H1 (cell line): ENCODE measurements around the gene RSAD2. TPM values are rescaled to one million over a fixed set of nuclear protein-coding genes. Genes with fewer than 3 reads are reported as not detected.

Experiments used
- CTCF ChIA-PET: fragments of 300-600 bp; sonication (Branson Sonifier 250); formaldehyde crosslinking; loops from one replicate; lab custom pipeline; 2021; ENCODE audit not compliant: partially characterized antibody; lab: Charles Lee
- POLR2A ChIA-PET: fragments of 300-600 bp; sonication (Branson Sonifier 250); formaldehyde crosslinking; loops from one replicate; lab custom pipeline; 2021; ENCODE audit warnings: inconsistent platforms; ENCODE audit not compliant: partially characterized antibody; lab: Charles Lee
- DNase-seq, 2 experiments: peaks; one replicate each; pipeline versions ENCODE4 v3.0.0 to v3.0.0-alpha.2; 2010 to 2022; ENCODE audit warnings: low spot score in 2 of 2, low read depth in 1 of 2, mixed read lengths in 1 of 2
- FAIRE-seq: peaks from 2 replicates; lab custom pipeline; 2011; peaks lifted over from hg19 to GRCh38; lab: Jason Lieb, UNC
- H2AFZ ChIP-seq: 2 replicates; pipeline ENCODE4 v1.8.1; 2012; ENCODE audit warnings: low read length, inconsistent platforms
- H2AK5ac ChIP-seq: 2 replicates; pipeline ENCODE4 v1.6.1; 2013; ENCODE audit warnings: low read depth, low read length
- H2BK120ac ChIP-seq: replicated peaks from 2 replicates; pipeline ENCODE3; 2013; ENCODE audit warnings: low read depth, low read length, inconsistent platforms
- H2BK12ac ChIP-seq: 2 replicates; pipeline ENCODE4 v1.6.1; 2013; ENCODE audit warnings: low read depth, low read length
- H2BK15ac ChIP-seq: 2 replicates; pipeline ENCODE4 v1.6.1; 2013; ENCODE audit warnings: low read length
- H2BK20ac ChIP-seq: 2 replicates; pipeline ENCODE4 v1.6.1; 2013; ENCODE audit warnings: low read length
- H2BK5ac ChIP-seq: 2 replicates; pipeline ENCODE4 v1.6.1; 2013; ENCODE audit warnings: low read depth, low read length
- H3K14ac ChIP-seq: 2 replicates; pipeline ENCODE4 v1.6.1; 2013; ENCODE audit warnings: inconsistent platforms; ENCODE audit not compliant: insufficient read length
- H3K18ac ChIP-seq: 2 replicates; pipeline ENCODE4 v1.6.1; 2013; ENCODE audit warnings: low read length; ENCODE audit errors: extremely low read depth
- H3K23ac ChIP-seq: 2 replicates; pipeline ENCODE4 v1.6.1; 2013; ENCODE audit warnings: inconsistent platforms; ENCODE audit not compliant: insufficient read length
- H3K23me2 ChIP-seq: 2 replicates; pipeline ENCODE4 v1.6.1; 2013; ENCODE audit warnings: low read depth, low read length
- H3K27ac ChIP-seq: 2 replicates; pipeline ENCODE4 v1.6.1; 2011; ENCODE audit warnings: low read depth, low read length, inconsistent platforms
- H3K27me3 ChIP-seq, 4 experiments: replicated peaks in 1 of 4; 1 replicate in 1 of 4; 2 replicates in 3 of 4; pipeline versions ENCODE4 v1.6.1 to v1.8.1; 2011 to 2013; ENCODE audit warnings: low read length in 3 of 4, mild to moderate bottlenecking in 3 of 4, inconsistent platforms in 2 of 4, mixed read lengths in 2 of 4, moderate library complexity in 1 of 4; ENCODE audit not compliant: control insufficient read depth in 3 of 4, insufficient read depth in 3 of 4; ENCODE audit errors: extremely low read depth in 1 of 4
- H3K36me3 ChIP-seq, 4 experiments: 2 replicates each; pipeline versions ENCODE4 v1.6.1 to v1.8.1; 2011 to 2013; ENCODE audit warnings: mild to moderate bottlenecking in 4 of 4, low read length in 3 of 4, moderate library complexity in 2 of 4, control low read depth in 1 of 4, inconsistent platforms in 1 of 4; ENCODE audit not compliant: insufficient read depth in 4 of 4, control insufficient read depth in 2 of 4
- H3K4ac ChIP-seq: replicated peaks from 2 replicates; pipeline ENCODE3; 2013; ENCODE audit warnings: low read length, low read depth, mixed read lengths, inconsistent platforms; ENCODE audit not compliant: insufficient read length
- H3K4me1 ChIP-seq, 4 experiments: replicated peaks in 1 of 4; 1 replicate in 1 of 4; 2 replicates in 3 of 4; pipeline versions ENCODE4 v1.6.1 to v1.8.1; 2011 to 2013; ENCODE audit warnings: low read length in 3 of 4, inconsistent platforms in 2 of 4, mixed read lengths in 1 of 4; ENCODE audit not compliant: insufficient read depth in 4 of 4, control insufficient read depth in 3 of 4
- H3K4me2 ChIP-seq, 2 experiments: 2 replicates each; pipeline versions ENCODE4 v1.6.1 to v1.8.1; 2011 to 2013; ENCODE audit warnings: low read depth in 2 of 2, low read length in 2 of 2, control low read depth in 1 of 2, inconsistent platforms in 1 of 2, mild to moderate bottlenecking in 1 of 2; ENCODE audit not compliant: insufficient read depth in 1 of 2
- H3K4me3 ChIP-seq, 4 experiments: fragments of 200-600, 300-600 bp in 1 of 4; sonication (generic), shearing (Covaris generic), sonication (Bioruptor Twin) in 1 of 4; 2 replicates each; pipeline versions ENCODE4 v1.5.1 to v1.8.1; 2011 to 2016; ENCODE audit warnings: low read length in 4 of 4, low read depth in 3 of 4, control low read depth in 2 of 4, inconsistent platforms in 2 of 4, mild to moderate bottlenecking in 2 of 4, mixed read lengths in 1 of 4, moderate library complexity in 1 of 4; ENCODE audit not compliant: insufficient read depth in 2 of 4; ENCODE audit errors: extremely low read depth in 1 of 4
- H3K56ac ChIP-seq: replicated peaks from 2 replicates; pipeline ENCODE3; 2013; ENCODE audit warnings: low read depth, mild to moderate bottlenecking, mixed read lengths, low read length, inconsistent platforms; ENCODE audit not compliant: insufficient read length
- H3K79me1 ChIP-seq: 2 replicates; pipeline ENCODE4 v1.6.1; 2013; ENCODE audit warnings: low read depth, low read length, control low read depth
- H3K79me2 ChIP-seq, 2 experiments: 2 replicates each; pipeline versions ENCODE4 v1.6.1 to v1.8.1; 2012 to 2013; ENCODE audit warnings: low read length in 2 of 2, mild to moderate bottlenecking in 2 of 2, inconsistent platforms in 1 of 2; ENCODE audit not compliant: insufficient read depth in 2 of 2, control insufficient read depth in 1 of 2
- H3K9ac ChIP-seq, 4 experiments: replicated peaks in 1 of 4; 1 replicate in 1 of 4; 2 replicates in 3 of 4; pipeline versions ENCODE4 v1.6.1 to v1.8.1; 2011 to 2013; ENCODE audit warnings: low read depth in 3 of 4, low read length in 3 of 4, control low read depth in 2 of 4, mild to moderate bottlenecking in 2 of 4, moderate library complexity in 2 of 4, inconsistent platforms in 1 of 4; ENCODE audit errors: extremely low read depth in 1 of 4
- H3K9me3 ChIP-seq, 2 experiments: 2 replicates each; pipeline versions ENCODE4 v1.6.1 to v1.8.1; 2012 to 2013; ENCODE audit warnings: mild to moderate bottlenecking in 2 of 2, moderate library complexity in 2 of 2, control low read depth in 1 of 2, inconsistent platforms in 1 of 2, low read depth in 1 of 2, low read length in 1 of 2, mixed read lengths in 1 of 2; ENCODE audit not compliant: insufficient read depth in 2 of 2
- H4K20me1 ChIP-seq, 2 experiments: replicated peaks in 1 of 2; 2 replicates each; pipeline versions ENCODE3 to v1.8.1; 2011 to 2013; ENCODE audit warnings: inconsistent platforms in 2 of 2, low read length in 2 of 2, mild to moderate bottlenecking in 1 of 2; ENCODE audit not compliant: insufficient read depth in 2 of 2, control insufficient read depth in 1 of 2
- H4K5ac ChIP-seq: 2 replicates; pipeline ENCODE4 v1.6.1; 2013; ENCODE audit warnings: low read length, low read depth, mixed read lengths, inconsistent platforms; ENCODE audit not compliant: insufficient read length
- H4K8ac ChIP-seq: 2 replicates; pipeline ENCODE4 v1.8.0; 2013; ENCODE audit warnings: mild to moderate bottlenecking, moderate library complexity, low read length, inconsistent platforms; ENCODE audit not compliant: insufficient read depth; ENCODE audit errors: extremely low read depth
- H4K91ac ChIP-seq: replicated peaks from 2 replicates; pipeline ENCODE3; 2013; ENCODE audit warnings: low read length, mixed read lengths, inconsistent platforms; ENCODE audit not compliant: insufficient read length
- RBBP5 ChIP-seq: IDR thresholded peaks from 2 replicates; pipeline ENCODE4 v1.7.1; 2012; ENCODE audit warnings: low read depth, mild to moderate bottlenecking, inconsistent platforms, low read length, moderate library complexity, borderline replicate concordance
- TBP ChIP-seq: IDR thresholded peaks from 2 replicates; pipeline ENCODE4 v1.6.1; 2011; ENCODE audit warnings: low read depth, low read length, improper control_type of control experiment
- WGBS, 2 experiments: shearing (Covaris generic) in 1 of 2; methylation state at CpG; one replicate each; pipeline versions ENCODE4 v1.1.6 to v1.1.7; 2013 to 2015; ENCODE audit warnings: low lambda C conversion rate in 2 of 2, mixed read lengths in 2 of 2, inconsistent platforms in 1 of 2, low coverage in 1 of 2, missing lambda C conversion rate in 1 of 2; ENCODE audit not compliant: insufficient replicate concordance in 2 of 2, insufficient coverage in 1 of 2, insufficient read length in 1 of 2; ENCODE audit errors: extremely low coverage in 1 of 2, missing lambda C conversion rate in 1 of 2; 5-methylcytosine and 5-hydroxymethylcytosine counted together
- polyA plus RNA-seq, 7 experiments: library from polyadenylated mRNA; depleted of rRNA in 3 of 7; stranded (reverse) in 5 of 7; unstranded in 2 of 7; fragments of >200 nt in 5 of 7; fragments of 200-250 nt in 2 of 7; gene quantifications; 1 replicate in 5 of 7; 2 replicates in 1 of 7; 4 replicates in 1 of 7; pipeline versions ENCODE4 v1.2.1 to v1.2.3, GENCODE V29; 2011 to 2013; ENCODE audit warnings: missing spikeins in 2 of 7, mixed read lengths in 2 of 7
- total RNA-seq: library from RNA; stranded (reverse); fragmentation: NEBNext Ultra II Directional; extraction: Animal tissue kit (Norgen Biotek cat#: 25700); gene quantifications from 2 replicates; pipeline ENCODE4 v1.2.1, GENCODE V29; 2021
- TF ChIP-seq, protein P1 (sequence below): IDR thresholded peaks from 2 replicates; pipeline ENCODE4 v1.6.1; 2012; ENCODE audit warnings: low read length, inconsistent platforms
- TF ChIP-seq, protein P2 (sequence below): IDR thresholded peaks from 2 replicates; pipeline ENCODE4 v1.6.1; 2012; ENCODE audit warnings: inconsistent platforms

The RSAD2 gene
- total and polyA plus RNA-seq, 2 of the 8 experiments (the other 6 are each of a cell fraction or from before 2014, with no cell fraction given): not detected

- DNase-seq (no peak), FAIRE-seq (no peak)
- H2BK120ac ChIP-seq: no peak overlapping the region
- H3K79me1 ChIP-seq: no peaks in the 10 kb centered on the region
- no peak overlapping the region for H2BK5ac ChIP-seq
- H2BK20ac ChIP-seq: no peak overlapping the region
- H3K36me3 ChIP-seq: no peaks in the 10 kb centered on the region
- H2BK15ac ChIP-seq: no peak overlapping the region
- no peak overlapping the region for H2BK12ac ChIP-seq
- POLR2A ChIA-PET: interaction anchor here (1.1 kb wide), 1 partner anchor 11 kb away, joined by 3 read pairs; no protein-coding TSS in a partner anchor
- H4K5ac ChIP-seq: no peak overlapping the region
- H3K23me2 ChIP-seq: peaks cover 2% of the 10 kb centered on the region; the same call in 1 of the 2 replicates
- H3K27me3 ChIP-seq: no peaks in the 10 kb centered on the region
- no peak overlapping the region for H3K56ac ChIP-seq
- H3K4me3 ChIP-seq: no peak overlapping the region
- no peak overlapping the region for H3K27ac ChIP-seq
- no peak overlapping the region for H3K4ac ChIP-seq
- H4K8ac ChIP-seq: no peak overlapping the region
- H3K9me3 ChIP-seq: no peaks in the 10 kb centered on the region
- 83% methylated on average over 2 of the region's 2 CpGs; no CpG with 5 or more reads in 1 of the 2 experiments for WGBS, 2 experiments
- H2AFZ ChIP-seq: no peak overlapping the region
- H3K79me2 ChIP-seq: no peaks in the 10 kb centered on the region
- H4K91ac ChIP-seq: no peak overlapping the region
- H2AK5ac ChIP-seq: no peak overlapping the region
- TF ChIP-seq TBP: no peak
- TF ChIP-seq, protein P1, sequence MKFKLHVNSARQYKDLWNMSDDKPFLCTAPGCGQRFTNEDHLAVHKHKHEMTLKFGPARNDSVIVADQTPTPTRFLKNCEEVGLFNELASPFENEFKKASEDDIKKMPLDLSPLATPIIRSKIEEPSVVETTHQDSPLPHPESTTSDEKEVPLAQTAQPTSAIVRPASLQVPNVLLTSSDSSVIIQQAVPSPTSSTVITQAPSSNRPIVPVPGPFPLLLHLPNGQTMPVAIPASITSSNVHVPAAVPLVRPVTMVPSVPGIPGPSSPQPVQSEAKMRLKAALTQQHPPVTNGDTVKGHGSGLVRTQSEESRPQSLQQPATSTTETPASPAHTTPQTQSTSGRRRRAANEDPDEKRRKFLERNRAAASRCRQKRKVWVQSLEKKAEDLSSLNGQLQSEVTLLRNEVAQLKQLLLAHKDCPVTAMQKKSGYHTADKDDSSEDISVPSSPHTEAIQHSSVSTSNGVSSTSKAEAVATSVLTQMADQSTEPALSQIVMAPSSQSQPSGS: no peak
- no peak for TF ChIP-seq RBBP5
- TF ChIP-seq, protein P2, sequence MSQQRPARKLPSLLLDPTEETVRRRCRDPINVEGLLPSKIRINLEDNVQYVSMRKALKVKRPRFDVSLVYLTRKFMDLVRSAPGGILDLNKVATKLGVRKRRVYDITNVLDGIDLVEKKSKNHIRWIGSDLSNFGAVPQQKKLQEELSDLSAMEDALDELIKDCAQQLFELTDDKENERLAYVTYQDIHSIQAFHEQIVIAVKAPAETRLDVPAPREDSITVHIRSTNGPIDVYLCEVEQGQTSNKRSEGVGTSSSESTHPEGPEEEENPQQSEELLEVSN: no peak
- TF ChIP-seq, all 59 proteins: peak for 0
- Histone ChIP-seq H3K4me2 (no peak overlapping the region), H4K20me1 (no peaks in the 10 kb centered on the region), H3K23ac (no peak overlapping the region), H3K18ac (no peak overlapping the region), H3K14ac (no peak overlapping the region), H3K4me1 (no peaks in the 10 kb centered on the region), H3K9ac (no peak overlapping the region)
- CTCF ChIA-PET: interaction anchor here (1.2 to 11.8 kb wide), 4 partner anchors 8 to 106 kb away, joined by 3 to 94 read pairs (median 14); partner anchors contain the start of gene RNF144A
These were observed 30.7 kb downstream of the RSAD2 start for GRCh38 chr2:6908291-6908690.
